ENCODE results near the gene CLCNKB. TPM values are rescaled to one million over a fixed set of nuclear protein-coding genes. Genes with fewer than 3 reads are reported as not detected.

The CLCNKB gene
- total RNA-seq, 1 donor from 2014 or later = not detected

DNA sequence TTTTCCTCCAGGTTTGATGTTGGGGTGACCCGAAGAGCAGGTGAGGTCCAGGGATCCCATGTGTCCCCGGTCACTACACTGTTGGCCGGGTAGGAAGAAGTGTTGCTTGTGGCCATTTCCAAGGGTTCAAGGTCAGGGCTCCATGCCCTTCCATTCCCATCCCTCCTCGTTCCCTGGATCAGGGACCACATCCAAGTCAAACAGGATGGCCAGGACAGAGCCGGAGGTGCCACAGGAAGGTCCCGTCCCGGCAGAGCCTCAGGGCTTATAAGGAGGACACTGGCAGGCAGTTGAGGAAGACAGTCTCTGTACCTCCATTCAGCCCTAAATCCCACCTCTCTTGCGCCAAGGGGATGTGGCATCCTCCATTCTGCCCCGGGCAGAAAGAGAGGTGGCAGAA, 51.9 kb downstream of the CLCNKB start:
- no peak for DNase-seq
- peaks cover 6% of the 10 kb centered on the region for H3K27me3 Mint-ChIP-seq (ENCODE audit: unreplicated experiment)
- H3K9me3 Mint-ChIP-seq (ENCODE audit: unreplicated experiment) = peaks cover 4% of the 10 kb centered on the region
- H3K36me3 Mint-ChIP-seq (ENCODE audit: unreplicated experiment) = no peaks in the 10 kb centered on the region
- H3K27ac Mint-ChIP-seq (ENCODE audit: unreplicated experiment) = no peak overlapping the region
- peaks cover 3% of the 10 kb centered on the region for H3K4me1 Mint-ChIP-seq (ENCODE audit: low read depth, unreplicated experiment)
- TF ChIP-seq, protein P1, sequence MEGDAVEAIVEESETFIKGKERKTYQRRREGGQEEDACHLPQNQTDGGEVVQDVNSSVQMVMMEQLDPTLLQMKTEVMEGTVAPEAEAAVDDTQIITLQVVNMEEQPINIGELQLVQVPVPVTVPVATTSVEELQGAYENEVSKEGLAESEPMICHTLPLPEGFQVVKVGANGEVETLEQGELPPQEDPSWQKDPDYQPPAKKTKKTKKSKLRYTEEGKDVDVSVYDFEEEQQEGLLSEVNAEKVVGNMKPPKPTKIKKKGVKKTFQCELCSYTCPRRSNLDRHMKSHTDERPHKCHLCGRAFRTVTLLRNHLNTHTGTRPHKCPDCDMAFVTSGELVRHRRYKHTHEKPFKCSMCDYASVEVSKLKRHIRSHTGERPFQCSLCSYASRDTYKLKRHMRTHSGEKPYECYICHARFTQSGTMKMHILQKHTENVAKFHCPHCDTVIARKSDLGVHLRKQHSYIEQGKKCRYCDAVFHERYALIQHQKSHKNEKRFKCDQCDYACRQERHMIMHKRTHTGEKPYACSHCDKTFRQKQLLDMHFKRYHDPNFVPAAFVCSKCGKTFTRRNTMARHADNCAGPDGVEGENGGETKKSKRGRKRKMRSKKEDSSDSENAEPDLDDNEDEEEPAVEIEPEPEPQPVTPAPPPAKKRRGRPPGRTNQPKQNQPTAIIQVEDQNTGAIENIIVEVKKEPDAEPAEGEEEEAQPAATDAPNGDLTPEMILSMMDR (IDR thresholded peaks at IDR 0.05; ENCODE audit: partially characterized antibody, unreplicated experiment) = no peak
- no peak overlapping the region for H3K4me3 Mint-ChIP-seq (ENCODE audit: unreplicated experiment)

DNA sequence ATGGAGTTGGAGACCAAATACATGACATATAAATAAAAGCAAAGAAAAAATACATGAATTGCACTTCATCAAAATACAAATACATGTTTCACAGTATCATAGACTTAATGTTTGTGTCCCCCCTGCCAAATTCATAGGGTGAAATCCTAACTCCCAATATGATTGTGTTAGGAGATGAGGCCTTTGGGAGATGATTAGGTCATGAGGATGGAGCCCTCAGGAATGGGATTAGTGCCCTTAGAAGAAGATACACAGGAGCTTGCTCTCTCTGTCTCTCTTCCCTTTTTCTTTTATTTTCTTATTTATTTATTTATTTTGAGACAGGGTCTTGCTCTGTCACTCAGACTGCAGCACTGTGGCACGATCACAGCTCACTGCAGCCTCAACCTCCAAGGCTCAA, 55.8 kb downstream of the CLCNKB start:
- no peak overlapping the region for H3K27ac Mint-ChIP-seq (ENCODE audit: unreplicated experiment)
- H3K9me3 Mint-ChIP-seq (ENCODE audit: unreplicated experiment) = peaks cover 7% of the 10 kb centered on the region
- H3K36me3 Mint-ChIP-seq (ENCODE audit: unreplicated experiment) = no peaks in the 10 kb centered on the region
- DNase-seq = no peak
- peaks cover 8% of the 10 kb centered on the region for H3K27me3 Mint-ChIP-seq (ENCODE audit: unreplicated experiment)
- H3K4me3 Mint-ChIP-seq (ENCODE audit: unreplicated experiment) = no peak overlapping the region
- peaks cover 3% of the 10 kb centered on the region for H3K4me1 Mint-ChIP-seq (ENCODE audit: low read depth, unreplicated experiment)
- TF ChIP-seq, protein P1 (IDR thresholded peaks at IDR 0.05; ENCODE audit: partially characterized antibody, unreplicated experiment) = no peak

DNA sequence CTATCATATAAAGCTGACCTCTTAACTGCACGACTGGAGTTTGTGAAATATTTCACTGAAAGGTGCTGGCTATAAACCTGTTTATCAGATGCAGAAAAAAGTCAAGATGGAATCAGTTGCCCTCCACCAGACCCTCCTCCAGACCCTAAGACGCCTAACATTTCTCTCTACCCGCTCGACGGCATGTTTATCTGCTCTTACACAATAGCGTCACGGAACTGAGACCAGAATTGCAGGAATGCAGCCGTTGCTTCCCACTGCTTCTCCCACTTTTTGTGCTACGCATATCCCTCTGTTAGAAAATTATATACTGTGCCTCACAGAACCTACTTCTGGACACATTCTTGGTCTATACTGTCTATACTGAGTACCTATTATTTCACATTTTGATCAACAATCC, 58.0 kb downstream of the CLCNKB start:
- H3K36me3 Mint-ChIP-seq (ENCODE audit: unreplicated experiment) = no peaks in the 10 kb centered on the region
- H3K27ac Mint-ChIP-seq (ENCODE audit: unreplicated experiment) = no peak overlapping the region
- no peak overlapping the region for H3K4me3 Mint-ChIP-seq (ENCODE audit: unreplicated experiment)
- peaks cover 7% of the 10 kb centered on the region for H3K27me3 Mint-ChIP-seq (ENCODE audit: unreplicated experiment)
- peaks cover 7% of the 10 kb centered on the region for H3K9me3 Mint-ChIP-seq (ENCODE audit: unreplicated experiment)
- TF ChIP-seq, protein P1 (IDR thresholded peaks at IDR 0.05; ENCODE audit: partially characterized antibody, unreplicated experiment) = no peak
- DNase-seq = no peak
- H3K4me1 Mint-ChIP-seq (ENCODE audit: low read depth, unreplicated experiment) = peaks cover 3% of the 10 kb centered on the region

Other genes with a start within 250 kb of the CLCNKB start
- 2.0 TPM for gene UQCRHL, start 236.1 kb upstream of the CLCNKB start, total RNA-seq (ENCODE audit: unreplicated experiment)
- gene SPEN, start 196.1 kb upstream of the CLCNKB start, total RNA-seq (ENCODE audit: unreplicated experiment) = 52.4 TPM
- 86.9 TPM for gene ZBTB17, start 67.7 kb upstream of the CLCNKB start, total RNA-seq (ENCODE audit: unreplicated experiment)
- gene SRARP, start 39.5 kb upstream of the CLCNKB start, total RNA-seq (ENCODE audit: unreplicated experiment) = not detected
- not detected for gene HSPB7, start 25.7 kb upstream of the CLCNKB start, total RNA-seq (ENCODE audit: unreplicated experiment)
- gene CLCNKA, start 21.7 kb upstream of the CLCNKB start, total RNA-seq (ENCODE audit: unreplicated experiment) = 0.34 TPM
- gene FAM131C, start 29.9 kb downstream of the CLCNKB start, total RNA-seq (ENCODE audit: unreplicated experiment) = 1.1 TPM
- 0.29 TPM for gene EPHA2, start 112.3 kb downstream of the CLCNKB start, total RNA-seq (ENCODE audit: unreplicated experiment)
- gene ARHGEF19, start 168.9 kb downstream of the CLCNKB start, total RNA-seq (ENCODE audit: unreplicated experiment) = 3.4 TPM
- 3.5 TPM for gene CPLANE2, start 193.4 kb downstream of the CLCNKB start, total RNA-seq (ENCODE audit: unreplicated experiment)